Activated gamma-delta T cell treated with anti-CD3 and anti-CD28 coated beads, Interleukin-2, amount 50 U/mL, for 16 hours (primary cell): ENCODE measurements around the gene NIN.

Experiments
- DNase-seq: peaks from one replicate; pipeline ENCODE4 v3.0.0-alpha.2; 2020; ENCODE audit warnings: low read depth

NIN gene

DNA sequence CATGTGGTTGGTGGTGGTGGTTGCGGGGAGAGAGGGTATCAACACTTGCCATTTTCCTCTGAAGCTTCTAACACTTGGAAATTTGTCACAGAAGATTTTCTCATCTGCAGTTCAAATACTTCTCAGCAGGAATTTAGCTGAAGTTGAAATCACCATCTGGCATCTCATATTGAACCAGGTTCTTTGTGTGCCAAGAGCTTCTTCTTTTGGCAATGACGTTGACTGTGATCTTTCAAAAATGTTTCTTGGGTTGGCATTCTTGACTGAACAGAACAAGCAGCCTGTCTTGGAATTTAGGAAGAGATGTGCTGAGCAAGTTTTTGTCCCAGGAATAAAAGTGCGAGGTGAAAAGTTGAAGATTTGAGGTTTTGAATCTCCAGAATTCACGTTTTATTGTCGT lies 8.7 kb upstream of the NIN start:
- no peak for DNase-seq

DNA sequence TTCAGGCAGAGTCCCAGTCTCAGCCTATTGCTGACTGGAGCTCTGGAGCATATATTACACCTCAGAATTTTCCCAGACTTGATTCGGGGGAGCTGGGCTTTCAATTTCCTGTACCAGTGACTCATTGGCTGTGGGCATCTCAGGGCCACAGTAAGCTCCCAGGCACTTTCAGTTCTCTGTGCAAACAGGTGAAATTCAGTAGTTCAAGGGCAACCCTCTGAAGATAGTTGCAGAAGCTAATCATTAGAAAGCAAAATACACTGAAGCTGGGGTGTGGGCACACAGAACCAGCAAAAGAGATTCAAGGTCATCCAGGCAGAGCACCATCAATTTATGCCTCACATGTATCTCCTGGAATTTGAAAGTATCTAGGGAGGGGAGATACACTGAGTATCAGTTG lies 8.1 kb upstream of the NIN start:
- DNase-seq: no peak

DNA sequence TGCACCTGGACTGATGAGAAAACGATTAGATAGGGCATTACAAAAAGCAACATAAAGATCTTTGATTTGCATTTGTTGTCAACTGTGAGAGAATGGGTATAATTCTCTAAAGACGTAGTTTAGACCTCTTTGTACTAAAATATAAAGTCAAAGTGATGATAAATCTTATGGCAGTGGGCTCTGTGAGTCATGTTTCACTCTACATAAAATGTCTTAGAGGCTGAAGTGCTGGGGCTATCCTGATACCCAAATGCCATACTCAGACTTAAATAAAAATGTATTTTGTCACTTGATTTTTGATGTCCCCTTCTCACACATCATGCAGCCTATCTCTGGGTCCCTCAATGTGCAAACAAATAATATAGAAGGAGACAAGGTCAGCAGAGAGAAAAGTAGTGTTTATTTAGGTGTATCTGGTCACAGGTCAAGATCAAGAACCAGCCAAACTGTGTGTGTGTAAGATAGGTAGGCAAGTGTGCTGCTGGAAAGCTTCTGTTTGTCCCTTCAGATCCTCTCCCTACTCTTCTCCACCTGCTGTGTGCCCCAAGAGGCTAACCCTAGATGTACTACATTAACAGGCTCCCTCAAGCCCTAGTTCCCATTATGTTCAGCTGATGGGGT lies 7.0 kb upstream of the NIN start:
- DNase-seq: no peak

DNA sequence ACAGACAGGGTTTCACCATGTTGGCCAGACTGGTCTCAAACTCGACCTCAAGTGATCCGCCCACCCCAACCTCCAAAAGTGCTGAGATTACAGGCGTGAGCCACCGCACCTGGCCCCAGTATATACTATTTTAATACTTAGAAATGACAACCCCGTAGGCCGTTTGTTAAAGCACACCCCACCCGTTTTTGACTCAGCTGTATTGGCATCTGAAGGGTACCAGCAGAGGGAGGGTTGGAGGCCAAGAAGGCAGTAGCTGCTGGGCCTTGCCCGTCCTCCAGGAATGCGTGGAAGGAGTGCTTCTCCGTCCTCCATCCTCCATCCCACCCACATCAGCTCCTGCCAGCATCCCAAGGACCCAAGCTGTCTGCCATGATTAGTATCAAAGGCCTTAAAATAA lies 6.3 kb upstream of the NIN start:
- DNase-seq: no peak

DNA sequence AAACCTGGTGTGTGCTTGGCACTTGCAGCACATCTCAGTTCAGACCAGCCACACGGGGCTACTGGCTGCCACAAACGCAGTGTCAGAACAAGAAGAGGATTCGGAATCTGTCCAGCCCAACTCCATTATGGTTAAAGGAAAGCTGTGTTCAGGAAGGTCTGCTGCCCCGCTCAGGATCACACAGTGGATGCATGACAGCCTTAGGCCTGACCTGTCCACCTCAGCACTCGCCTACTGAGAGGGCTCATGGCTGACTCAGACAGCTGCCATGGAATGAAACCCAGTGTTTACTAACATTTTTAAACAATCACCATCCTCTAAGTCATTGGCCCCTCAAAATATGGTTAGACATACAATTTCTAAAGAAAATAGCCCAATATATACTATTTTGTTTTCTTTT lies 5.6 kb upstream of the NIN start:
- no peak for DNase-seq

DNA sequence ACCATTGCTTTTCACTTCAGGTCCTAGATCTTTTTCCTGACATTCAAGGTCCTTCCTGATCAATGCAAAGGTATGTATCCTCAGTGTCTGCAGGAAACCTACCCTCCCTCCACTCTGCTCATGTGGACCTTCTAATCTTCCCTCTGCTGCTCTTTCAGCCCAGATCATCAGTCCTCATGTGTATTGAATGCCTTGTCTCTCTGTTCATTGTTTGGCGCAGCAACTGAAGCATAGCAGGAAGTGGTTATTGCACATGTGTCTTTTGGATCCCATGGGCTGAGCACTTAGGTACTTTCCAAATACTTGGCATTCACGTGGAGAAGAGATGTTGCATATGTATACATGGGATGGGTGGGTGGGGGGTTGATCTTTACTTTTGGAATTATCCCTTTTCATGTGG lies 4.3 kb upstream of the NIN start:
- DNase-seq: no peak

DNA sequence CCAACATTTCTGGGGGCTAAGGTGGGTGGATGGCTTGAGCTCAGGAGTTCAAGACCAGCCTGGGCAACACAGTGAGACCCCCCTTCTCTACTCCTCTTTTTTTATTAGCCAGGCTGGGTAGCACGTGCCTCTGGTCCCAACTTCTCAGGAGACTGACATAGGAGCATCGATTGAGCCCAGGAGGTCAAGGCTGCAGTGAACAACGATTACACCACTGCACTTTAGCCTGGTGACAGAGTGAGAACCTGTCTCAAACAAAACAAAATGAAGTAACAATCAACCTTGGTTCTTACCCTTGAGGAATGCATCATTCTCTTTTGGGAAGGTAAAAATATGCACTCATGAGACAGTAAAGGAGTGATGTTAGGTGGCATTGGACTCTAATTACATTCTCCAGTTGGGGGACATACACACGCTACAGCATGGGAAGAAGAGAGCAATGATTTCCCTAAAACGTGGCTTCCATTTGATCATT lies 3.9 kb upstream of the NIN start:
- DNase-seq: no peak

DNA sequence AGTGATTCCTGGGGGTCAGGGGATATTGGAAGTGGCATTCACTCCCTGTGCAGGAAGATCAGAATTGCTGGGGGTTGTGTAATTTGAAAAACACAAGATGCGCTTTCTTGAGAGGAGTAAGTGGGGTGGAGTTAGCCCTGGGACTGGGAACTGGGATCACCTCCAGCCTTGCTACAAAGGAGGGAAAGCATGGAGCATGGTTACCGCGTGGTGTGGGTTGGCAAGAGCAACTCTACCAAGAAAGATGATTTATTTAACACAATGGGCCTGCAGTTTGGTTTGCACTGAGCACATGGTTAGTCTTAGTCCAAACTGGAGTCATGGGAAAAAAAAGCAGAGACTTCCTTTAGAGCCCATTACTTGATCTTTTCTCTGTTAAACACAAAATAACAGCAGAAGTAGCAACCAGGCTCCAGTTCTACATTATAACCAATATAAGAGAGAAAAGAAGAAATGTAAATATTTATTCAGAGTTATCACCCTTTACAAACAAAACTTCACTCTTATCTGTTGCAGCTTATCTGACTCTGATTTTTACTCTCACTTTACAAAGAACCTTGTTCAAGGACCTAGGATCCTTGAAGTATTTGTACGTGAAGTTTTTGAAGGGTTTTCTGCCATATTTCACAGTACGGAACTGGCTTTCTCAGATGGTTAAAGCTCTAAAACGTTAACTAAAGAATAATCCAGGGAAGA lies 2.1 kb upstream of the NIN start:
- DNase-seq: no peak

DNA sequence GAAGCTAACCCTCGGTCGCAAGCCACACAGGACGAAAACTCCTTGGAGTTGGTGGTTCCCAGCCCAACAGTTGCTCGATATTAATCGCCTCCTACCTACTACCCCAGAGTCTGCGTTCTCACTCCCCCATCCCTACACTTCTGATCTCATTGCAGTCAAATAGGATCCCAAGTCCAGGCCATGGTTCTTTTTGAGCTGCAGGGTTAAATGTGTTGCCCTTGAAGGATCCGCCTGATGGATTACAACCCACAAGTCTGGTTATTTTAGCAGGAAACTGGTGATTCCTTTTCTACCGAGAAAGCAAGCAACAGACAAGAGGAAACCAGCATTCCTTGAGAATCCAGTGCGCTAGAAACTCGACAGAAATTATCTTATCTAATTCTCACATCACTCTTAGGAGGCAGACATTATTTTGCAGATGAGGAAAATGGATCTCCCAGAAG lies 785 bp upstream of the NIN start:
- no peak for DNase-seq

DNA sequence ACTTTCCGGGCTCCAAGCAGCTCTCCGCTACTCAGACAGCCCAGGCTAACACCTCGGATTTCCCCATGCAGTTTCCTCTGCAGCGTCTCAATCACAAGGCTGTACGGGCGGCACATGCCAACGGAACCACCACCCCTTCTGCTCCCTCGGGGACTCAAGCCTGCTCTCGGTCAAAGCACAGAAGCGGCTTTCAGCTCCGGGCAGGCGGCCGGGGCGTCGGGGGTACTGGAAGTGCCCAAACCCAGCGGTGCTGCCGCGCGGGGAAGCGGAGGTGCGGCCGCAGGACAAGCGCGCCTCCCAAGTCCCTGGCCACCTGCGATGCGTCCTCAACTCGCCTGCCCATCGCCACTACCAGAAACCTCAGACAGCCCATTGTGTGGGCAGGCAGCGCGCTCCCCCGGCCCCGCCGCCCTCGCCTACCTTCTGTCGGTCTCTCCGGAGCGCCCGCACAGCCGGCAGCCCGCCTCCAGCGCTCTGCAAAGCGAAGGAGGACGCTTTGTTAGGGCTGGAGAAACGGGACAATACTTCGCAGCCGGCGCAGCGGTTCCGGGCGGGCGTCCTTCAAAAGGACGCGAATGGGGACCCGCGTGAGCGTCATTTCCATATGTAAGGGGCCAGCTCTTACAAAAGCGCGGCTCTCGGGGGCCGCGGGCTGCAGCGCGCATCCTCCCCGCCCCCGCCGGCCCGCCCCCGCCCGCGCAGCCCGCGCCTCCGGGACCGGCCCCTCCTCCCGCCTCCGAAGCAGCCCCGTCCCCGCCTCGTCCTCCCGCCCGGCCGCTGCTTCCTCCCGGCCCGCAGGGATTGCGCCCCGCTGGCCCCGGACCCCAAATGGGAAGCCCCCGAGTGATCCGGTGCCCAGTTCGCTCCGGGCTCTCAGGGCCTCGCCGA lies 674 bp downstream of the NIN start:
- DNase-seq: peak; percentile 51

DNA sequence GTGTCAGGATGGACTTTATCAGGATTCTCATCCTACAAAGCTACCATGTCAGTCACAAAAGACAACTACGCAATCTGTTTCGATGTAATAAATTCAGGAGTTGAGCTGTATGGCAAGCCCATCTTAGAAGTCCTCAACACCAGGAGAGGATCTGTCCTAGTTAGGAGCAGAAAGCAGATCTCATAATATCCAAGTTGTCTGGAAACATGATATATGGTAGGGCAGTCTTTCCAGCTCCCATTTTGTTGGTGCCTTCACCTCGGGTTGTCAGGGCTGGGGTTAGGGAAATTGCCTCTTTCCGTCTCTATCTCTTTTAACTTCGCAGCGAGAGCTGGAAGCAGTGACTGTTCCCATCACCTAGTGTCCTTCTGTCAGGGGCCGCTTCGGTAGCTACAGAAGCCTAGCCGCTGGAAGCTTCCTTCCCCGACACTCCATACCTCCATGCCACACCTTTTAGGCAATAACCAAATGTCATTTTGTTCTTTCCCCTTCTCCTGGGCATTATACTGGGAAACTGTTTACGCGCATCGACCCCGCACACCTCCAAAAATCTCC lies 1.4 kb downstream of the NIN start:
- DNase-seq: no peak

DNA sequence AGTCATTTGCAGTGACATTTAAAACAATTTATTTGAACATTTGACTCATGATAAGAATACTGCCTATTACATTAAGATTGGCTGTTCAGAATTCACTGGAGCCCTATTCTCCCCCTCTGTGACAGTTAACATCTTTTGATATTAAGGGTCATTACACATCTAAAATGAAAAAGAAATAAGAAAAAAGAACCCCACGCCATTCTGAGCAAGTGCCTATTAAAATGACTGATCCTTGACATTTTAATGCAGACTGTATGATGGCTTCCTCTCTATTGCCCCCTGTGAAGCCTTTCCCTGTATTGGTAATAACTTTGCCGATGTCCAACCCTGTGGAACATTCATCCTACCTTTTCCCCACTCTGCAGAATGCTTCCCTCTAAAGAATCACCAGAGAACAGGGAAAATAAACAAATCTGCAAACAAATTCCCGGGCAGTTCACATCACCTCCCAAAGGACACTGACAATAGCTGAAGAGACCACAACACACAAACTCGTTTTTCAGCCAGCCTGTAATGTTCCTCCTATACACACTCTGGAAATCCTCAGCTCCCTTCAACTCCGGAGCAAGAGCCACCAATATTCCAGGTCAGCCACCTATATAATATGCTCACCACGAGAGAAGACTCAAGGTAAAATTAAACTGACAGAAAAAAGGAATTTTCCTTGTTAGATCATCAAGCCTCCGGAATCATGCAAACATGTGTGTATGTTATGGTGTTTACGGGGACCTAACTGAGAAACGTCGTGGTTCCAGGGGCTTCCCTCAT lies 2.1 kb downstream of the NIN start:
- no peak for DNase-seq

DNA sequence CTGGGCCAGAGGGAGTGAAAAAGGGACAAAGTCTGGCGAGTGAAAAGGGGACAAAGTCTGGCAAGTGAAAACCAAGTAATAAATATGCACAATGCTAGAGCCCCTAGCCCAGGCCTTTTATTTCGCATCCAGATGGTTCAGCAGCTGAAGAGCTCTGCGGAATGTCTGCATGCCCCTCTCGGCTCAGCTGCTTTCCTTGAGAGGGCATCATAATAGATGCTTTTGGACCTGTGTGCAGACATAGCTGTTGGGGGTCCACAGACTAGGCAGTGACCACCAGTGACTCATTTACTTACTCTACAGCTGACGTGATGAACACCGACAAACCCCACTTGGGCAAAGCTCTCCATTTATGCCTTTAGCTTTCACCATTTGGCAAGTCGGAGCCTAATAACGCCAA lies 4.3 kb downstream of the NIN start:
- no peak for DNase-seq

DNA sequence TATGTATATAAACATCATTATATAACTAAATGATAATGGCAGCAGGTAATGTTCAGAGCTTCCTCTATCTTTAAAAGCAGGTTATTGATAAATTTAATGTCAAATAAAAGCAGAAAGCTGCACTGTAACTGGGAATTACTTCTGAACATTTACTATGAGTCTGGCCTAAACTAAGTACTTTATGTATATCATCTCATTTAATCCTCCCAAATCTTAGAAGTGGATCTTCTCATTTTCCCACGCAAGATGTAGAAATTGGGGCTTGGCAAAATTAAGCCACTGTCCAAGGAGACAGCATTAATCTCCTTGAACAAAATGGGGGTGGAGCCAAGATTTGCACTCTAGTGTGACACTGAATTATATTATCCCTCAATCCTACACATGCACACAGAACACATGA lies 5.7 kb downstream of the NIN start:
- no peak for DNase-seq

DNA sequence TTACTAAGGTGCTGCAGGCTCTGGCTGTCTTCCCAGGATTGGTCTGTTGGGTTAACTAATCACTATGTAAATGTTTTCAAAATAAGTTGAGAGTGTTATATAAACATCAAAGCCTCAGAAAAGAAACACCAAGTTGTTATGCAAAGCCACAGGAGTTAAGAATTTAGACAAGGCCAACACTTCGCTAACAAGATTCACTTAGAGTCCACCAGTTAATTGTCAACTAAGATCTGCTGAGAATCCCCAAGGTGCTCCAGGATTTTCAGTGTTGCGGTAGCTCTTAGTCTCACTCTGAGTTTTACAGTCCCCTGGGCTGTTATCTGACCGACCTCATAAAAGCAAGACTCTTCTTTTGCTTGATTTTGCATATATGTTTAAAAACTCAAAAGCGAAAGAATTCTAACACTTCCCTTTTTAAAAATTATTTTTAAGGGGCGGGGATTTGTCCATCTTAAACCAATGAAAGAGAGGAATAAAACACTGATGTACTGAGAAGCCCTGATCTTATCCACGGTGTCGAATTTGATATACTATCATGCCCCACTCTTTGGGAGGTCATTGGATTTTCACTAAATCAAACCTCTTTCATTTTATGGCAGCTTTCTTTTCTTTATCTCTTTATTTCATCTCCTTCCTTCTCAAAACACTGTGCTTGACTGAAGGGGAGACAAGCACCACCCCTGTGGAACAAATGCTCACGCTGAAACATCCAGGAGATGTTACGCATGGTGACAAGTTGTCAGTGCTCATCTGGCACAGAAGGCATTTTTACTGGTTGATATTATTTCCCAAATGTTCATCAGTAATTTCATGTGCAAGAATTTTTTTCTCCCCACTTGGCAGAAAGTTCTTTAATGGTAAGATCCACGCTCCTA lies 7.0 kb downstream of the NIN start:
- no peak for DNase-seq

DNA sequence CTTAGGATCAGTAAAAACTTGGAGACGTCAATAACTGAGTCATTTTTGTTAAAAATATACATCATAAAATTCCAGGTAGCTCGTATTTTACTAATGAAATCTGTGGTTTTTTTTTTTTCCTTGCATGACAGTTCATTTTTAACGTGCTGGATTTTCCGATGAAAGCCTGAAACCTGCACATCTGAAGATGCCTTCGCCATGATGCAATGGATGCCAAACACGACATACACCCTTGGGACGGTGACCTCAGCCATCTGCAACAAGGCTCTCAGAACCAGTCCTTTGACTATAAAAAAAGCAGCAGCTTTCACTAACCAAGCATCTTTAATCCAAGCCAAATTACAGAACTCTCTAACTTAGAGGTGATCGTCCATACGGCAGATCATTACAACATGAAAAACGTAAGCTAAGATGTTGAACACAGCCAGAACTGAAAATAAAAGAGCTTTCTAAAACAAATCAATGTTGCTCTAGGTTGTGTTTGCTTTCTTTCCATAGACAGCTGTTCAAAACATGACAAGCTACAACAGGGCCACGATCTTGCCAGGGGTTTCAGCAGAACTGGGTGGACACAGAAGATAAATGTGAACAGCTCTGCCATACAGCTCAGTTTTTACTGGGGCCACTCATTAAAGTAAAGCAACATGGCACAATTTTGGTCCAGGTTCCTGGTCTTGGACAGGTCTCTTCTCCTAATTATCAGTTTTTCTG lies 7.8 kb downstream of the NIN start:
- no peak for DNase-seq

DNA sequence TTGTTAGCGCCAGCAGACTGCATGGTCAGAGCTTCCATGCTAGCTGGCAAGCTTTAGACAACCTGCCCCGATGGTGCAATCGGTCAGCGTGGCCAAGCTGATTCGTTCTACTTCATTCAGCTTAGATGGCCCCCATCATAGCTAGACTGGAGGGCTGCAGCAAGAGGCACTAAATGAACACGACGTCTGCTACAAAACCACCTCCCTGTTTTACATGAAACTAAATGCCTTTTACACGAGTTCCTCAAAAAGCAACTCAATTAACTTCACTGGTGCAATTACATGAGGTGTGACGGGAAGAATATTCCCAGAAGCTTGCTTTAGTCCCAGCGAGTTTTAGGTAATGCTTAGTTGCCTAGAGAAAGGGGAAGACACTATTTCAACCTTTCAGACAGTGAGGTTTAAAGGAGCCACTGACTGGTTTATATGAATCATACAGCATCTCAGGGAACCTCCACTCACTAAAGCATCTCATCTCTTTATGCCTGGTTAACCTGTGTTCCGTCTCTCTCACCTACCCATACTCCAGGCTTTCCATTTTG lies 8.4 kb downstream of the NIN start:
- no peak for DNase-seq

DNA sequence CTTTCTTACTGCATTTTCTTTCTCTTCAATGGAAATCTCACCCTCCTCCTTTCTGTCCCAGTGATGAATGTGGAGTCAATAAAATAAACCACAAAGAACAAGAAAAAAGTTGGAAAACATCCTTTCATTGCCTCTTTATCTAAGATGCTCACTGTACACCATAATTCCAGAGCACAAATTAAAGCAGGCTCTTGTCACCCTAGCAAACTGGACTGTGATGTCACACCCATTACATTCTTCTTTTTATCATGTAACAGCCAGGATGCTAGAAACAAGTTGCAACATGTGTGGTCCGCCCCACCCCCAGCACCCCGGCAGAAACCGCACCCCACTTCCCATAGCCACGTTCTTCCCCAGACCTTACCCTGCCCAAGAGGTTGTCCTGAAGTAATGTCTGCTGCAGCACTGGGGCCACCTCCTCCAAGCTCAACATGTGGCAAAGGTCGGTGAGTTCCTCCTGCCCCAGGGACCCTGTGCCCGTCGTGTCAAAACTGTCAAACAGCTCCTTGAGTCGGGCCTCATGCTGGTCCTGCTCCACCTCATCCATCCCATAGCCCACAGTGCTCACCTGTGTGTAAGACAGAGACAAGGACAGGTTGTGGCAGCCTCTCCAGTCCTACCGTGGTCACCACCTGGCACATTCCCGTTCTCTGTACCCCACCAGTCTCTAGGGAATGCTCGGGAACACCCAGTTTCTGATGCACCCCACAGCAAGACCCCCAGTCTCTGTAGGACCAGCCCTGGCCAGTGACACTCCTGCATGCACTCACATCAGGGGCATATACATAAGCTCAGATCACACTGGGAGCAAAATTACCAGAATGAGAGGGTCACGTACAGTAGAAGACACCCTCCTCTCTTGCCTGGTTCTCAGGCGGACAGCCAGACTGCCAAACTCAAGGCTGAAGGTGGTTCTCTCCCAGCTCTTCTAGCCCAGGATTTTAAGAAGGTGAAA lies 9.2 kb downstream of the NIN start:
- DNase-seq: peak; percentile 22
